Lung (tissue), 12 donors: Measurements from ENCODE around the gene GAL3ST1. TPM values are rescaled to one million over a fixed set of nuclear protein-coding genes. Genes with fewer than 3 reads are reported as not detected.

Source experiments
- ATAC-seq: fragments of 200-7000 bp; cut with Tn5 transposase; one replicate; pipeline ENCODE4 v1.9.1; 2020; ENCODE audit warnings: moderate number of reproducible peaks; ENCODE audit not compliant: insufficient read depth, low FRiP score
- DNase-seq, 3 donors: peaks; one replicate each; pipeline ENCODE4 v3.0.0-alpha.2; 2013 to 2017
- H3K27ac ChIP-seq, 2 donors: one replicate each; pipeline ENCODE4 v1.5.1; 2013; ENCODE audit warnings: mild to moderate bottlenecking in 2 of 2, moderate library complexity in 2 of 2, control low read depth in 1 of 2, inconsistent platforms in 1 of 2, low read depth in 1 of 2, low read length in 1 of 2
- H3K27me3 ChIP-seq, 3 donors: one replicate each; pipeline ENCODE4 v1.5.1; 2013; ENCODE audit warnings: low read length in 2 of 3; ENCODE audit not compliant: control insufficient read depth in 3 of 3, insufficient read depth in 3 of 3
- H3K36me3 ChIP-seq, 4 donors: one replicate each; pipeline ENCODE4 v1.5.1; 2013; ENCODE audit warnings: low read length in 4 of 4, mild to moderate bottlenecking in 1 of 4, moderate library complexity in 1 of 4; ENCODE audit not compliant: control insufficient read depth in 4 of 4, insufficient read depth in 4 of 4
- H3K4me1 ChIP-seq, 5 donors: one replicate each; pipeline ENCODE4 v1.5.1; 2013; ENCODE audit warnings: low read length in 5 of 5, mild to moderate bottlenecking in 2 of 5, moderate library complexity in 1 of 5; ENCODE audit not compliant: control insufficient read depth in 5 of 5, insufficient read depth in 5 of 5
- H3K4me3 ChIP-seq: one replicate; pipeline ENCODE4 v1.5.1; 2013; ENCODE audit warnings: mild to moderate bottlenecking, control low read depth, moderate library complexity
- H3K9ac ChIP-seq, 2 donors: one replicate each; pipeline ENCODE4 v1.5.1; 2013; ENCODE audit warnings: low read length in 2 of 2, control low read depth in 1 of 2; ENCODE audit not compliant: insufficient read depth in 1 of 2
- H3K9me3 ChIP-seq, 4 donors: one replicate each; pipeline ENCODE4 v1.5.1; 2013; ENCODE audit warnings: low read length in 3 of 4, mild to moderate bottlenecking in 1 of 4, moderate library complexity in 1 of 4; ENCODE audit not compliant: control insufficient read depth in 4 of 4, insufficient read depth in 3 of 4
- WGBS, 2 donors: extraction: QIAGEN DNeasy Blood & Tissue Kit; methylation state at CpG; one replicate each; pipeline ENCODE4 v1.1.7; 2013; 5-methylcytosine and 5-hydroxymethylcytosine counted together
- polyA plus RNA-seq, 2 donors: library from polyadenylated mRNA; stranded (reverse); fragments of 200-250 nt; gene quantifications; one replicate each; pipeline ENCODE4 v1.2.1, GENCODE V29; 2013
- total RNA-seq, 2 donors: library from RNA; depleted of rRNA in 1 of 2; stranded (reverse); fragments of >200 nt in 1 of 2; gene quantifications; one replicate each; pipeline ENCODE4 v1.2.1, GENCODE V29; 2014 to 2021
- TF ChIP-seq, protein P1 (sequence below): IDR thresholded peaks from 2 replicates; pipeline ENCODE4 v1.5.1; 2012; ENCODE audit warnings: mild to moderate bottlenecking; ENCODE audit errors: control extremely low read depth, extremely low read depth
- donor health status: control.
- donor health status: control.
- donor health status: Bipolar disorder and iron deficiency.
- donor health status: healthy.
- donor health status: DM: yes; HTN: yes; CAD: no.

The GAL3ST1 gene
- total and polyA plus RNA-seq, 4 donors, result 0.72 to 4.0 (median 3.4) TPM

DNA sequence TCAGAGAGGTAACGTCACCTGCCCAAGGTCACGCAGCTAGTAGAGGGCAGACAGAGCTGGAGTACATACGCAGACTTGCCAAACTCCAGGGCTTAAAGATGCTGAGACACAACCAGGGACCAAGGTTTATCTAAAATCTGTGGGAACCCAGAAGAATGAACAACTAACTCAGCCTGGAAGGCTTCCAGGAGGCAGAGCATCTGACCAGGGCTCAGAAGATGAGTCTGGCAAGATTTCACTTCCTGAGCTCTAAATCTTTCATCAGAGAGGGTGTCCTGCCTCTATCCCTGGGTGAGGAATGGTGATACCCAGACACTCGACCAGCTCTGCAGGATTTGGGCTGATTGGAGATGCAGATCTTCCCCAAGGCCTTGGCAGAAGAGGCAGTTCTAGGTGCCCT is 9.1 kb downstream of the GAL3ST1 start:
- WGBS, 2 donors, result 83 to 85% methylated on average over 4 of the region's 4 CpGs
- ATAC-seq (no peak), DNase-seq (no peak)
- Histone ChIP-seq H3K4me3 (no peak overlapping the region), H3K27ac (no peak overlapping the region), H3K36me3 (no peaks in the 10 kb centered on the region), H3K9me3 (no peaks in the 10 kb centered on the region), H3K9ac (no peak overlapping the region), H3K27me3 (peaks cover 0 to 2% (median 0%) of the 10 kb centered on the region in 3 donors), H3K4me1 (no peaks in the 10 kb centered on the region)
- TF ChIP-seq, protein P1, sequence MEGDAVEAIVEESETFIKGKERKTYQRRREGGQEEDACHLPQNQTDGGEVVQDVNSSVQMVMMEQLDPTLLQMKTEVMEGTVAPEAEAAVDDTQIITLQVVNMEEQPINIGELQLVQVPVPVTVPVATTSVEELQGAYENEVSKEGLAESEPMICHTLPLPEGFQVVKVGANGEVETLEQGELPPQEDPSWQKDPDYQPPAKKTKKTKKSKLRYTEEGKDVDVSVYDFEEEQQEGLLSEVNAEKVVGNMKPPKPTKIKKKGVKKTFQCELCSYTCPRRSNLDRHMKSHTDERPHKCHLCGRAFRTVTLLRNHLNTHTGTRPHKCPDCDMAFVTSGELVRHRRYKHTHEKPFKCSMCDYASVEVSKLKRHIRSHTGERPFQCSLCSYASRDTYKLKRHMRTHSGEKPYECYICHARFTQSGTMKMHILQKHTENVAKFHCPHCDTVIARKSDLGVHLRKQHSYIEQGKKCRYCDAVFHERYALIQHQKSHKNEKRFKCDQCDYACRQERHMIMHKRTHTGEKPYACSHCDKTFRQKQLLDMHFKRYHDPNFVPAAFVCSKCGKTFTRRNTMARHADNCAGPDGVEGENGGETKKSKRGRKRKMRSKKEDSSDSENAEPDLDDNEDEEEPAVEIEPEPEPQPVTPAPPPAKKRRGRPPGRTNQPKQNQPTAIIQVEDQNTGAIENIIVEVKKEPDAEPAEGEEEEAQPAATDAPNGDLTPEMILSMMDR, result no peak

DNA sequence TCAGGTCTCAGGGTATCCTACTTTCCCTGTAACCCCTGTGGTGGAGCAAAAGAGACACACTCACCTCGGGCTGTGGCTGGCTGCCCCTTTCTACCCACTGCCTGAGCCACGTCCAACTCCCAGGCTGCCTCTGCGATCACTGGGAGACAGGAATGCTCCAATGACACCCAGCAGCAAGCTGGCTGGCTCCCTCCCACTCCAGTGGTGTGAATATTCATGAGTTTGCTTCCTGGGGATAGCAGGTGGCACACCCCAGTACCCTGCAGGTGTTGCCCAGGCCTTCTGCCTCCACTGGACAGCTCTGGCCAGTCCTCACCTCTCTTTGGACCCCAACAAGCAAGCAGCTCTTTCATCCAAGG is 9.7 kb downstream of the GAL3ST1 start:
- no peak for ATAC-seq
- no peak for DNase-seq
- Histone ChIP-seq H3K36me3 (no peaks in the 10 kb centered on the region), H3K27me3 (peaks cover 0 to 2% (median 0%) of the 10 kb centered on the region in 3 donors), H3K27ac (no peak overlapping the region), H3K4me3 (no peak overlapping the region), H3K9ac (no peak overlapping the region), H3K4me1 (no peaks in the 10 kb centered on the region), H3K9me3 (no peaks in the 10 kb centered on the region)
- TF ChIP-seq, protein P1, result no peak
- WGBS, 2 donors, result 55 to 62% methylated on average over 3 of the region's 3 CpGs

DNA sequence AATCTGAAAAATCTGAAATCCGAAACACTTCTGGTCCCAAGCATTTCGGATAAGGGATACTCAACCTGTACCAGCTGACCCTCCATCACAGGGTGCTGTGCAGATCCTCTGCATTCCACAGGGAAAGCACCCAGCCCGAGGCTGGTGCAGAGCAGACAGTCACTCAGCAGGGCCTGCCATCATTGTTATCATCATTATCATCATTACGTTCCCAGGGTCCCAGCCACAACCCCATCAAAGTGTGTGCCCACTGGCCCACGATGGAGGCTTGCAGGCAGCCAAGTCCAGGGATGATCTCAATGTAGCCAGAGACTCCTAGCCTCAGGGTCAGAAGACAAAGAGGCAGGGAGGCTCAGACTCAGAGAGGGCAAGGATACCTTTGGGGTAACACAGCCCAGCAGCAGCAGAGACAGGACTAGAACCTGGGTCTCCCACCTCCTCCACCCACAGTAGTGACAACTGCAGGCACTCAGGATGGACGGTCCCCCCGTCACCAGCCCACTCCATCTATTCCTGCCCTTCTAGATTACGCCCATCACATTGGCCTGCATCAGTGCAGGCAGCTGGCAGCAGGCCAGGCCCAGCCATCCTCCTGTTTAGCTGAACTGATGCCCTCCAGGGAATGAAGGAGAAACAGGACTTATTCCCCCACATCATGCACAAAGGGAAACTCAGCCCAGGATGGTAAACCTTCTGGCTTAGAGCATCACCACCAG is 10.3 kb downstream of the GAL3ST1 start:
- no peaks in the 10 kb centered on the region for H3K4me1 ChIP-seq
- no peak for ATAC-seq
- TF ChIP-seq, protein P1, result no peak
- H3K9ac ChIP-seq, result no peak overlapping the region
- H3K27ac ChIP-seq, result no peak overlapping the region
- peaks cover 0 to 1% (median 0%) of the 10 kb centered on the region in 3 donors for H3K27me3 ChIP-seq
- H3K36me3 ChIP-seq, result no peaks in the 10 kb centered on the region
- no peaks in the 10 kb centered on the region for H3K9me3 ChIP-seq
- DNase-seq, result no peak
- WGBS, 2 donors, result 81 to 85% methylated on average over 8 of the region's 8 CpGs
- H3K4me3 ChIP-seq, result no peak overlapping the region

DNA sequence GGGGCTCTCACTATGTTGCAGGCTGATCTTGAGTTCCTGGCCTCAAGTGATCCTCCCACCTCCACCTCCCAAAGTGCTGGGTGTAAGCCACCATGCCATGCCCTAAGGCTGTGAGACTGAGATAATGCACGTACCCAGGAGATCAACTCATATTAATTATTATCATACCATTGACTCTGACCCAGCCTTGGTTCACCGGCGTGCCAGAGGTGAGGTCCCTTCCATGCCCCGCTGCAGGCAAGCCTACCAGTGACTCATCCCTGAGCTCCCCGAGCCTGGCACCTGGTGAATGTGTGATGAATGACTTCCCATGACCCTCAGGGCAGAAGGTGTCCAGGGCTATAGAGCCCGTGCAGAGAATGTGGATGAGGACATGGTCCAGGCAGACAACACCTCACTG is 12.1 kb downstream of the GAL3ST1 start:
- Histone ChIP-seq H3K27ac (no peak overlapping the region), H3K9me3 (no peaks in the 10 kb centered on the region), H3K27me3 (no peaks in the 10 kb centered on the region), H3K36me3 (no peaks in the 10 kb centered on the region), H3K4me1 (no peaks in the 10 kb centered on the region), H3K9ac (no peak overlapping the region), H3K4me3 (no peak overlapping the region)
- 85 to 87% methylated on average over 6 of the region's 6 CpGs for WGBS, 2 donors
- ATAC-seq (no peak), DNase-seq (no peak)
- TF ChIP-seq, protein P1, result no peak
